Natural killer cell (primary cell): ENCODE results near the gene BATF2. TPM values are rescaled to one million over a fixed set of nuclear protein-coding genes. Genes with fewer than 3 reads are reported as not detected.
A peak's percentile ranks its signal among the peaks of the same experiment; 100 is the strongest.

ENCODE experiments used
- ATAC-seq, 3 donors: fragments of 150-1000 bp in 2 of 3; fragments of 200-7000 bp in 1 of 3; cut with Tn5 transposase; 1 replicate in 1 of 3; 2 replicates in 2 of 3; pipeline ENCODE4 v1.10.0; 2021; ENCODE audit warnings: mild to moderate bottlenecking in 2 of 3, moderate library complexity in 2 of 3
- DNase-seq, 2 donors: peaks; one replicate each; pipeline versions ENCODE4 v3.0.0 to v3.0.0-alpha.2; 2013 to 2021; ENCODE audit warnings: mixed read lengths in 1 of 2
- H3K27ac ChIP-seq: one replicate; pipeline ENCODE4 v1.5.1; 2013; ENCODE audit warnings: mild to moderate bottlenecking, low read length
- H3K27me3 ChIP-seq: one replicate; pipeline ENCODE4 v1.6.1; 2013; ENCODE audit warnings: low read length; ENCODE audit not compliant: control insufficient read depth, insufficient read depth
- H3K36me3 ChIP-seq: one replicate; pipeline ENCODE4 v1.6.1; 2013; ENCODE audit warnings: low read length; ENCODE audit not compliant: control insufficient read depth, insufficient read depth
- H3K4me1 ChIP-seq: one replicate; pipeline ENCODE4 v1.6.1; 2013; ENCODE audit warnings: low read length; ENCODE audit not compliant: control insufficient read depth, insufficient read depth
- H3K4me3 ChIP-seq: one replicate; pipeline ENCODE4 v1.5.1; 2013; ENCODE audit warnings: low read length
- H3K9me3 ChIP-seq: one replicate; pipeline ENCODE4 v1.6.1; 2013; ENCODE audit warnings: low read length; ENCODE audit not compliant: control insufficient read depth, insufficient read depth
- H3K27ac Mint-ChIP-seq, 2 donors: one replicate each; pipeline ENCODE4 v1.8.0; 2022; ENCODE audit warnings: mild to moderate bottlenecking in 2 of 2, mixed read lengths in 2 of 2, moderate library complexity in 1 of 2
- H3K27me3 Mint-ChIP-seq, 2 donors: one replicate each; pipeline ENCODE4 v1.8.0; 2022; ENCODE audit warnings: low read depth in 2 of 2, mixed read lengths in 2 of 2
- H3K36me3 Mint-ChIP-seq: one replicate; pipeline ENCODE4 v1.8.0; 2022; ENCODE audit warnings: mixed read lengths
- H3K4me1 Mint-ChIP-seq, 2 donors: one replicate each; pipeline ENCODE4 v1.8.0; 2022; ENCODE audit warnings: mixed read lengths in 2 of 2
- H3K4me3 Mint-ChIP-seq: one replicate; pipeline ENCODE4 v1.8.0; 2022; ENCODE audit warnings: mild to moderate bottlenecking, moderate library complexity, mixed read lengths
- H3K9me3 Mint-ChIP-seq, 2 donors: one replicate each; pipeline ENCODE4 v1.8.0; 2022; ENCODE audit warnings: mixed read lengths in 2 of 2
- whole genome bisulfite sequencing: methylation state at CpG from one replicate; pipeline ENCODE4 v1.1.7; 2013; ENCODE audit warnings: missing lambda C conversion rate; ENCODE audit not compliant: insufficient coverage; 5-methylcytosine and 5-hydroxymethylcytosine counted together
- intact Hi-C: fragments of 100-400 bp; cut with micrococcal nuclease; formaldehyde crosslinking; loops from one replicate; pipeline ENCODE4 v1.14.2; 2022
- total RNA-seq, 4 donors: library from RNA; stranded (reverse); fragments of 120-200 nt in 1 of 4; gene quantifications; one replicate each; pipeline versions ENCODE4 v1.2.3 to v1.2.4, GENCODE V29; 2013 to 2022
- TF ChIP-seq, protein P1 (sequence below): fragments of 200-600 bp; IDR thresholded peaks from one replicate; pipeline ENCODE4 v1.8.0; 2022; ENCODE audit warnings: antibody characterized with exemption

Gene BATF2
- total RNA-seq, 3 donors from 2014 or later (not counting 1 experiment from before 2014, with no cell fraction given) = 0.30 TPM; not detected in 2

- ATAC-seq = no peak
- H3K4me1 Mint-ChIP-seq = no peaks in the 10 kb centered on the region
Measured at GRCh38 chr11:65003282-65003681, 6.5 kb upstream of the BATF2 start.

DNA sequence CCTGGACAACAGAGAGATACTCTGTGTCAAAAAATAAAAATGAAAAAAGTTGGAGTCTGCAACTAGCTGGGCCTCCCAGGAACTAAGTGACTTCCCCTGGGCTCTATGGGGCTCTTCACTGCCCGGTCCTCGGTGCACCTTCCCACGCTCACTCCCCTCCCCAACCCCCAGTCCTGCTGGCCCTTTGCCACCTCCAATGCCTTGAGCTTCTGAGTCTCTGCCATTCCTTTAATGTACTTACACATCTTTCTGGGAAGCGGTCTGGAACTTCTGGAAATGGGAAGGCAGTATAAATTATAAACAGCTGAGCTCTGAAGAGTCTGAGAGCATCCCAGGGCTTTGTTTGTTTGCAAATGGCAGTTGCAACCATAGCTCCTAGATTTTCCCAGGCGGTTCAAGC, 5.9 kb upstream of the BATF2 start:
- Mint-ChIP-seq H3K27me3 (no peaks in the 10 kb centered on the region), H3K36me3 (no peaks in the 10 kb centered on the region), H3K4me1 (no peaks in the 10 kb centered on the region), H3K9me3 (no peaks in the 10 kb centered on the region), H3K4me3 (no peak overlapping the region), H3K27ac (no peak overlapping the region)
- H3K27ac ChIP-seq = no peak overlapping the region
- no peaks in the 10 kb centered on the region for H3K27me3 ChIP-seq
- DNase-seq = peak in 1 of 2 donors; percentile 1
- TF ChIP-seq, protein P1, sequence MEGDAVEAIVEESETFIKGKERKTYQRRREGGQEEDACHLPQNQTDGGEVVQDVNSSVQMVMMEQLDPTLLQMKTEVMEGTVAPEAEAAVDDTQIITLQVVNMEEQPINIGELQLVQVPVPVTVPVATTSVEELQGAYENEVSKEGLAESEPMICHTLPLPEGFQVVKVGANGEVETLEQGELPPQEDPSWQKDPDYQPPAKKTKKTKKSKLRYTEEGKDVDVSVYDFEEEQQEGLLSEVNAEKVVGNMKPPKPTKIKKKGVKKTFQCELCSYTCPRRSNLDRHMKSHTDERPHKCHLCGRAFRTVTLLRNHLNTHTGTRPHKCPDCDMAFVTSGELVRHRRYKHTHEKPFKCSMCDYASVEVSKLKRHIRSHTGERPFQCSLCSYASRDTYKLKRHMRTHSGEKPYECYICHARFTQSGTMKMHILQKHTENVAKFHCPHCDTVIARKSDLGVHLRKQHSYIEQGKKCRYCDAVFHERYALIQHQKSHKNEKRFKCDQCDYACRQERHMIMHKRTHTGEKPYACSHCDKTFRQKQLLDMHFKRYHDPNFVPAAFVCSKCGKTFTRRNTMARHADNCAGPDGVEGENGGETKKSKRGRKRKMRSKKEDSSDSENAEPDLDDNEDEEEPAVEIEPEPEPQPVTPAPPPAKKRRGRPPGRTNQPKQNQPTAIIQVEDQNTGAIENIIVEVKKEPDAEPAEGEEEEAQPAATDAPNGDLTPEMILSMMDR = no peak
- no peaks in the 10 kb centered on the region for H3K9me3 ChIP-seq
- no peak overlapping the region for H3K4me3 ChIP-seq
- ATAC-seq = no peak
- H3K36me3 ChIP-seq = no peaks in the 10 kb centered on the region
- H3K4me1 ChIP-seq = no peaks in the 10 kb centered on the region
- intact Hi-C loops = no loop called here
- WGBS = 89% methylated on average over 5 of the region's 5 CpGs

More at GRCh38 chr11:65003282-65003681, 6.5 kb upstream of the BATF2 start:
- H3K4me3 Mint-ChIP-seq = no peak overlapping the region
- Histone ChIP-seq H3K27ac (no peak overlapping the region), H3K27me3 (no peaks in the 10 kb centered on the region), H3K4me3 (no peak overlapping the region), H3K36me3 (no peaks in the 10 kb centered on the region), H3K9me3 (no peaks in the 10 kb centered on the region), H3K4me1 (no peaks in the 10 kb centered on the region)
- H3K27ac Mint-ChIP-seq = no peak overlapping the region
- H3K9me3 Mint-ChIP-seq = no peaks in the 10 kb centered on the region
- WGBS = 92% methylated on average over 7 of the region's 7 CpGs
- no peaks in the 10 kb centered on the region for H3K36me3 Mint-ChIP-seq
- intact Hi-C loops = no loop called here
- TF ChIP-seq, protein P1 = no peak
- no peaks in the 10 kb centered on the region for H3K27me3 Mint-ChIP-seq
- peak in 1 of 2 donors; percentile 1 for DNase-seq

- H3K36me3 ChIP-seq = no peaks in the 10 kb centered on the region
- TF ChIP-seq, protein P1 = no peak
- no peak overlapping the region for H3K4me3 Mint-ChIP-seq
- intact Hi-C loops = no loop called here
- no peaks in the 10 kb centered on the region for H3K27me3 Mint-ChIP-seq
- ATAC-seq = no peak
- no peaks in the 10 kb centered on the region for H3K9me3 Mint-ChIP-seq
- H3K9me3 ChIP-seq = no peaks in the 10 kb centered on the region
- H3K27me3 ChIP-seq = no peaks in the 10 kb centered on the region
- DNase-seq = no peak
- WGBS = no CpG with 5 or more reads among the region's 1 CpG
- no peak overlapping the region for H3K4me3 ChIP-seq
- H3K27ac ChIP-seq = no peak overlapping the region
- peaks cover 8% of the 10 kb centered on the region for H3K4me1 ChIP-seq
- H3K36me3 Mint-ChIP-seq = no peaks in the 10 kb centered on the region
- peaks cover 0 to 9% of the 10 kb centered on the region in 2 donors for H3K4me1 Mint-ChIP-seq
- H3K27ac Mint-ChIP-seq = no peak overlapping the region
Measured at GRCh38 chr11:64999478-64999877, 2.7 kb upstream of the BATF2 start.

DNA sequence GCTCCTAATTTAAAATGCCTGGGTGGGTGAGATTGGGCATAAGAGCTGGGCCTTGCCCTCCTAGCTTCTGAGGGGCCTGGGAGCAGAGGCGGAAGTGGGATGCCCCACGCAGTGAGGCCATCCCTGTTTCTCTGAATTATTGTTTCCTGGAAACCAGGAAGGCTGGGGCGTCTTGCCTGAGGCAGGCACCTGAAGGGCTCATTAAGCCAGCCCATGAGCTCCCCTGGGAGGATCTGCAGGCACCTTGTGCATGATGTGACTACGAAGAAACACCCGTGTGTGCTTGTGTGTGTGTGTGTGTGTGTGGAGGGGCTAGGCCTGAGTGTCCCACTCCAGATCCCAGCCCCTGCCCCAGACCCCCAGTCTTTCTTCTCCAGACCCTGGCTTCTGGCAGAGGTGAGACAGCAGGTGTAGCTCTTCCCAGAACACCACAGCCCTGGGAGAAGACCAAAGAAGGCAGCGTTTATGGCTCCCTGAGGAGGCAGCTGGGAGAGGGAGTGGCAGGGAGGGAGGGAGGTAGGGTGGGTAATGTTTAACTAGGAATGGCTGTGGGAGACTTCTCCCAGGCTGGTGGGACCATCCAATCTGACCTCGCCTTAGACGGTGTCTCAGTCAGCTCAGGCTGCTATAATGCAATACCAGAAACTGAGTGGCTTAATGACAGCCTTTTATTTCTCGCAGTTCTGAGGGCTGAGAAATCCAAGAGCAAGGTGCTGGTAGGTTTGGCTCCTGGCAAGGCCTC, 2.1 kb upstream of the BATF2 start:
- H3K36me3 ChIP-seq = no peaks in the 10 kb centered on the region
- Mint-ChIP-seq H3K27ac (no peak overlapping the region), H3K27me3 (no peaks in the 10 kb centered on the region), H3K4me1 (peaks cover 0 to 9% of the 10 kb centered on the region in 2 donors), H3K4me3 (no peak overlapping the region), H3K9me3 (no peaks in the 10 kb centered on the region), H3K36me3 (no peaks in the 10 kb centered on the region)
- intact Hi-C loops = no loop called here
- H3K27me3 ChIP-seq = no peaks in the 10 kb centered on the region
- ATAC-seq = no peak
- no peak overlapping the region for H3K27ac ChIP-seq
- WGBS = 74% methylated on average over 8 of the region's 9 CpGs
- H3K9me3 ChIP-seq = no peaks in the 10 kb centered on the region
- H3K4me1 ChIP-seq = peaks cover 8% of the 10 kb centered on the region
- TF ChIP-seq, protein P1 = no peak
- H3K4me3 ChIP-seq = no peak overlapping the region
- DNase-seq = no peak
